Right lobe of liver (tissue), 6 donors: ENCODE data around the gene SPDL1. TPM values are rescaled to one million over a fixed set of nuclear protein-coding genes. Genes with fewer than 3 reads are reported as not detected.
"Not testable (repeated sequence)": the region's sequence is repeated elsewhere in the genome, so short reads cannot be mapped to it uniquely, and the experiment has no call there.

Experiments
- ATAC-seq, 4 donors: fragments of 200-7000 bp; cut with Tn5 transposase; one replicate each; pipeline ENCODE4 v1.9.1; 2020; ENCODE audit warnings: mild to moderate bottlenecking in 4 of 4, moderate library complexity in 4 of 4
- DNase-seq, 3 donors: peaks; one replicate each; pipeline ENCODE4 v3.0.0-alpha.2; 2020
- H3K27ac ChIP-seq, 3 donors: fragments of 200-600 bp; one replicate each; pipeline ENCODE4 v1.8.0; 2022
- H3K27me3 ChIP-seq, 2 donors: fragments of 200-600 bp; one replicate each; pipeline ENCODE4 v1.8.0; 2022
- H3K36me3 ChIP-seq, 4 donors: fragments of 200-600 bp; sonication (generic) in 1 of 4; one replicate each; pipeline versions ENCODE4 v1.5.1 to v1.8.0; 2017 to 2022; ENCODE audit warnings: control low read depth in 1 of 4
- H3K4me1 ChIP-seq, 4 donors: fragments of 200-600 bp; sonication (generic) in 1 of 4; one replicate each; pipeline versions ENCODE4 v1.5.1 to v1.8.0; 2017 to 2022; ENCODE audit warnings: control low read depth in 1 of 4
- H3K4me3 ChIP-seq, 3 donors: fragments of 200-600 bp; one replicate each; pipeline ENCODE4 v1.8.0; 2022
- H3K9me3 ChIP-seq, 4 donors: fragments of 200-600 bp; sonication (generic) in 1 of 4; one replicate each; pipeline versions ENCODE4 v1.5.1 to v1.8.0; 2017 to 2022; ENCODE audit warnings: control low read depth in 1 of 4
- CTCF ChIP-seq, 4 donors: fragments of 200-600 bp in 3 of 4; fragments of 450-650 bp in 1 of 4; IDR thresholded peaks; one replicate each; pipeline versions ENCODE4 v1.5.1 to v1.8.0; 2016 to 2022; ENCODE audit warnings: antibody characterized with exemption in 4 of 4, mild to moderate bottlenecking in 2 of 4
- POLR2A ChIP-seq: fragments of 450-650 bp; IDR thresholded peaks from one replicate; pipeline ENCODE4 v1.6.1; 2017; ENCODE audit warnings: antibody characterized with exemption, mild to moderate bottlenecking
- WGBS: methylation state at CpG from one replicate; pipeline ENCODE4 v1.1.6; 2018; ENCODE audit warnings: low coverage, low lambda C conversion rate; ENCODE audit not compliant: insufficient coverage; ENCODE audit errors: missing lambda C conversion rate; 5-methylcytosine and 5-hydroxymethylcytosine counted together
- intact Hi-C, 2 donors: fragments of 100-400 bp; cut with DNase I; formaldehyde crosslinking; loops; one replicate each; pipeline versions ENCODE4 v1.11.2 to v1.14.1; 2022
- total RNA-seq, 6 experiments: library from RNA; depleted of rRNA in 2 of 6; stranded (reverse); fragments of >200 nt in 2 of 6; fragmentation: NEBNext Ultra II Directional in 3 of 6; extraction: Animal tissue kit (Norgen Biotek cat#: 25700) in 3 of 6; gene quantifications; one replicate each; pipeline versions ENCODE4 v1.1.0 to v1.2.4, GENCODE V29; 2016 to 2023
- donor health status: DM: no; HTN: yes; CAD: no.
- donor health status: DM: no; HTN: no; CAD: no.
- donor health status: DM: no; HTN: no; CAD: no.
- donor health status: DM: no; HTN: yes; CAD: no.
- donor health status: DM: no; HTN: yes; CAD: no.

The SPDL1 gene
- total RNA-seq, 6 experiments from 2014 or later, result 1.1 to 6.7 (median 2.4) TPM

DNA sequence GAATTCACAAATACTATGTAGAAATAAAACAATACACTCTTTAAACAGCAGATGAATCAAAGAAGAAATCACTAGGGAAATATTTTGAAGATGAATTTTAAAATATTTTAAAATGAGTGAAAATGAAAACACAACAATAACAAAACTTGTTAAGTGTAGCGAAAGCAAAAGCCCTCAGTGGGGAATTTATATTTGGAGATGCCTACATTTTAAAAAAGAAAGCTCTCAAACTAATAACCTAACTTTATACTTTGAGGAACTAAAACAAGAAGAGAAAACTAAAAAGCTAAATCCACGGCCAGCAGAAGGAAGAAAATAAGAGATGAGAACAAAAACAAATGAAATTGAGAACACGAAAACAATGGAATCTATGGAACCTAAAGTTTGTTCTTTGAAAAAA lies 22.7 kb downstream of the SPDL1 start:
- Histone ChIP-seq H3K4me1 (no peaks in the 10 kb centered on the region), H3K4me3 (no peak overlapping the region), H3K27me3 (no peaks in the 10 kb centered on the region), H3K36me3 (no peaks in the 10 kb centered on the region), H3K27ac (no peak overlapping the region), H3K9me3 (no peaks in the 10 kb centered on the region)
- intact Hi-C loops, result no loop called here
- TF ChIP-seq POLR2A (no peak), CTCF (IDR thresholded peaks at IDR 0.05) (no peak)
- DNase-seq (no peak), ATAC-seq (no peak)
- WGBS, result 86% methylated on average over 2 of the region's 3 CpGs

DNA sequence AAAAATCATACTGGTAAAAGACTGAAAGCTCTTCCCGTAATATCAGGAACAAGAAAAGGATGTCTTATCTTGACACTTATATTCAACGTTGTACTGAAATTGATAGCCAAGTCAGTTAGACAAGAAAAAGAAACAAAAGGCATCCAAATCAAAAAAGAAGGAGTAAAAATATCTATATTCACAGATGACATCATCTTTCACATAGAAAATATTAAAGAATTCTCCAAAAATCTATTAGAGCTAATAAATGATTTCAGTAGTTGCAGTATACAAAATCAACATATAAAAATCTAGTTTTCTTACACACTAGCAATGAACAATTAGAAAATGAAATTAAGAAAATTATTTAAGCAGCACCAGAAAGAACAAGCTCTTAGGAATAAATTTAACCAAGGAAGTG lies 24.3 kb downstream of the SPDL1 start:
- Histone ChIP-seq H3K9me3 (no peaks in the 10 kb centered on the region), H3K4me3 (no peak overlapping the region), H3K27ac (no peak overlapping the region), H3K27me3 (no peaks in the 10 kb centered on the region), H3K36me3 (no peaks in the 10 kb centered on the region), H3K4me1 (no peaks in the 10 kb centered on the region)
- intact Hi-C loops, result no loop called here
- TF ChIP-seq POLR2A (no peak), CTCF (IDR thresholded peaks at IDR 0.05) (no peak)
- ATAC-seq, result no peak
- 63% methylated on average over 2 of the region's 2 CpGs for WGBS
- DNase-seq, result no peak

DNA sequence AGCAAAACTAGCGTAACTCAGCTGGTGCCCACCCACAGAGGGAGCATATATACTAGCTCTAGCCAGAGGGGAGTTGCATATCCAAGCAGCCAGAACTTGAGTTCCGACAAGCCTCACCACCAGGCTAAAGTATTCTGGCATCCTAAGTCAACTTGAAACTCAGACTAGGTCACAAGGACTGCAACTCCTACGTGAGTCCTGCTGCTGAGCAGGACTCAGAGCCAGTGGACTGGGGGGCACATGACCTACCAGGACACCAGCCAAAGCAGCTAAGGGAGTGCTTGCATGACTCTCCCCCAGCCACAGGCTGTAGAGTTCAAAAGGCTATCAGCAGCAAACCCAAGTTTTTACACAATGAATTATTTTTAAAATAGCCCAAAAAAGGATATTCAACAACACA lies 26.1 kb downstream of the SPDL1 start:
- intact Hi-C loops, result no loop called here
- no peak for ATAC-seq
- Histone ChIP-seq H3K4me3 (no peak overlapping the region), H3K27me3 (no peaks in the 10 kb centered on the region), H3K4me1 (no peaks in the 10 kb centered on the region), H3K27ac (no peak overlapping the region), H3K9me3 (no peaks in the 10 kb centered on the region), H3K36me3 (no peaks in the 10 kb centered on the region)
- 72% methylated on average over 3 of the region's 3 CpGs for WGBS
- no peak for TF ChIP-seq POLR2A
- TF ChIP-seq CTCF (IDR thresholded peaks at IDR 0.05), result no peak
- no peak for DNase-seq

- H3K36me3 ChIP-seq, result no peaks in the 10 kb centered on the region
- no peak for DNase-seq
- H3K27ac ChIP-seq, result no peak overlapping the region
- H3K27me3 ChIP-seq, result no peaks in the 10 kb centered on the region
- intact Hi-C loops, result no loop called here
- 55% methylated on average over 4 of the region's 4 CpGs for WGBS
- H3K4me3 ChIP-seq, result no peak overlapping the region
- H3K9me3 ChIP-seq, result no peaks in the 10 kb centered on the region
- TF ChIP-seq POLR2A (no peak), CTCF (IDR thresholded peaks at IDR 0.05) (no peak)
- H3K4me1 ChIP-seq, result no peaks in the 10 kb centered on the region
- no peak for ATAC-seq
These were observed 27.0 kb downstream of the SPDL1 start for GRCh38 chr5:169610606-169611005.

DNA sequence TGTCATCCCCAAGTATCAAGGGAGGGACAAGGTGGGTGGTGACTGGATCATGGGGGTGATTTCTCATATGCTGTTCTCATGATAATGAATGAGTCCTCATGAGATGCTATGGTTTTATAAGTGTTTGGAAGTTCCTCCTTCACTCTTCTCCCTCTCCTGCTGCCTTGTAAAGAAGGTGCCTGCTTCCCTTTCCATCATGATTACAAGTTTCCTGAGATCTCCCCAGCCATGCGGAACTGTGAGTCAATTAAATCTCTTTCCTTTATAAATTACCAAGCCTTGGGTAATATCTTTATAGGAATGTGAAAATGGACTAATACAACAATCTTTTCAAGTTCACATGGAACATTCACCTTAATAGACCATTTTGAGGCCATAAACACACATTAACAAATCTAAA lies 32.0 kb downstream of the SPDL1 start:
- ATAC-seq (no peak), DNase-seq (no peak)
- intact Hi-C loops, result no loop called here
- TF ChIP-seq POLR2A, result no peak
- TF ChIP-seq CTCF (IDR thresholded peaks at IDR 0.05), result no peak
- H3K9me3 ChIP-seq, result no peaks in the 10 kb centered on the region
- WGBS, result 53% methylated on average over 1 of the region's 1 CpG
- H3K36me3 ChIP-seq, result no peaks in the 10 kb centered on the region
- no peaks in the 10 kb centered on the region for H3K27me3 ChIP-seq
- H3K4me3 ChIP-seq, result no peak overlapping the region
- no peak overlapping the region for H3K27ac ChIP-seq
- no peaks in the 10 kb centered on the region for H3K4me1 ChIP-seq

DNA sequence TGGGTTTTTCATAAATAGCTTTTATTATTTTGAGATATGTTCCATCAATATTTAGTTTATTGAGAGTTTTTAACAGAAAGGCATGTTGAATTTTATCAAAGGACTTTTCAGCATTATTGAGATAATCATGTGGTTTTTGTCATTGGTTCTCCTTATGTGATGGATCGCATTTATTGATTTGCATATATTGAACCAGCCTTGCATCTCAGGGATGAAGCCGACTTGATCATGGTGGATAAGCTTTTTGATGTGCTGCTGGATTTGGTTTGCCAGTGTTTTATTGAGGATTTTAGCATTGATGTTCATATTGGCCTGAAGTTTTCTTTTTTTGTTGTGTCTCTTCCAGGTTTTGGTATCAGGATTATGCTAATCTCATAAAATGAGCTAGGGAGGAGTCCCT lies 40.7 kb downstream of the SPDL1 start:
- H3K27me3 ChIP-seq, H3K27ac ChIP-seq, ATAC-seq, intact Hi-C loops, H3K36me3 ChIP-seq, H3K4me3 ChIP-seq, H3K9me3 ChIP-seq, H3K4me1 ChIP-seq, DNase-seq: not testable (repeated sequence)
- 79% methylated on average over 2 of the region's 2 CpGs for WGBS
